TTC549 (cell line): ENCODE measurements around the gene PRMT5.

ENCODE experiments used
- FAIRE-seq: peaks from 2 replicates; lab custom pipeline; 2012; peaks lifted over from hg19 to GRCh38; lab: Jason Lieb, UNC

The PRMT5 gene

DNA sequence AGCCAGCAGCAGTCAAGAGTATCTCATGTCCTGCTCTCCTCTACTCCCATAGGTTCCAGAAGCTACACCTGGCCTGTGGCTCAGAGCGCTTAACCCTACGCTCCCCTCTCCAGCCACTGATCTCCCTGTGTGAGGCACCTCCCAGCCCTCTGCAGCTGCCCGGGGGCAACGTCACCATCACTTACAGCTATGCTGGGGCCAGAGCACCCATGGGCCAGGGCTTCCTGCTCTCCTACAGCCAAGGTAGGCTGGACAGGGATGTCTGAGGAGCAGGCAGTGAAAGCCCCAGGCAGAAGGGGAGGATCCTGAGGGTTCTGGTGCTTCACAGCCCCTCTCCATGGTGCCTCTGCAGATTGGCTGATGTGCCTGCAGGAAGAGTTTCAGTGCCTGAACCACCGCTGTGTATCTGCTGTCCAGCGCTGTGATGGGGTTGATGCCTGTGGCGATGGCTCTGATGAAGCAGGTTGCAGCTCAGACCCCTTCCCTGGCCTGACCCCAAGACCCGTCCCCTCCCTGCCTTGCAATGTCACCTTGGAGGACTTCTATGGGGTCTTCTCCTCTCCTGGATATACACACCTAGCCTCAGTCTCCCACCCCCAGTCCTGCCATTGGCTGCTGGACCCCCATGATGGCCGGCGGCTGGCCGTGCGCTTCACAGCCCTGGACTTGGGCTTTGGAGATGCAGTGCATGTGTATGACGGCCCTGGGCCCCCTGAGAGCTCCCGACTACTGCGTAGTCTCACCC, 54.0 kb downstream of the PRMT5 start:
- no peak for FAIRE-seq

DNA sequence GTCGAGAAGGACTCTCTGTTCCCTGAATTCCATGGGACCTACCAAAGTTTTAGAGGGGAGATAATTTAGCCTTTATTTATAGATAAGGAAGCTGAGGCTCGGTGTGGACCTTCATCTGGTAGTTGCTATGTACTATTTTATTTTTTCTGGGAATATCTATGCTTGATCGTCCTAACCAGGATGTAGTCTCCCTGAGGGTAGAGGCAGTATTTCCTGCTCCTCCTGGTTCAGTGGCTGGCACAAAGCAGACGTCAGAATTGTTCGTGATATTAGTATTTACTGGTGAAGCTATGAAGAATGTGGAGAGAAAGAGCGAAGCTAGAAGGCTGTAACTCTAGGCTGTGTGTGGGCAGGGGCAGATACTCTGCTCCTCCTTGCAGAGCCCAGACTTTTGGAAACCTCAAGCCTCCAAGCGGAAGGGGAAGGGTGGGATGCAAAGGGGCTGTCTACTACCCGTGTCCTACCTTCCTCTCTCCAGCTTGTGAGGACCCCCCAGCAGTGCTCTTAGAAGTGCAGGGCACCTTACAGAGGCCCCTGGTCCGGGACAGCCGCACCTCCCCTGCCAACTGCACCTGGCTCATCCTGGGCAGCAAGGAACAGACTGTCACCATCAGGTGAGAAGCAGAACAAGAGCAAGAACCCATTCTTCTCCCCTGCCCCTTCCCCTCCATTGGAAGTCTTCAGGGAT, 56.2 kb downstream of the PRMT5 start:
- FAIRE-seq: no peak

DNA sequence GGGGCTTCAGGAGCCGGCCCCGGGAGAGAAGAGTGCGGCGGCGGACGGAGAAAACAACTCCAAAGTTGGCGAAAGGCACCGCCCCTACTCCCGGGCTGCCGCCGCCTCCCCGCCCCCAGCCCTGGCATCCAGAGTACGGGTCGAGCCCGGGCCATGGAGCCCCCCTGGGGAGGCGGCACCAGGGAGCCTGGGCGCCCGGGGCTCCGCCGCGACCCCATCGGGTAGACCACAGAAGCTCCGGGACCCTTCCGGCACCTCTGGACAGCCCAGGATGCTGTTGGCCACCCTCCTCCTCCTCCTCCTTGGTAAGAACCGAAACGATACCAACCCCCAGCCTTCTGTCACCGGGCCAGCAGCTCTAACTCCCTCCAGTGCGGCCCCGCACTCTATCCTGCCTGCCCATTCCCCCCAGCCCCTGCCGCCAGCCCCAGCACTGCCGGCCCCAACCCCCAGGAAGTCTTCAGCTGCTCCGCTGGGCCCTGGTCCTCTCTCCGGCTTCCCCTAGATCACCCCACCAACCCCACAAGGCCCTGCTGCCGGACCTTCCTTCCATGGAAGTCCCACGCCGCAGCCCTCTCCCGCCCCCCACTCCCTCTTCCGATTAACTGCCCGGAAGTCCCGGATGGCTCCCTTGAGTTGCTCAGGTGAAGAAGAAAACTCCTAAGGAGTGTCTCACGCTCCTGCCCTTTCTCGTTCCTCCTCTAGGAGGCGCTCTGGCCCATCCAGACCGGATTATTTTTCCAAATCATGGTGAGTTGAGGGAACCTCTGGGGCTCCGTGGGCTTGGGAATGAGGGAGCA, 56.9 kb downstream of the PRMT5 start:
- no peak for FAIRE-seq

DNA sequence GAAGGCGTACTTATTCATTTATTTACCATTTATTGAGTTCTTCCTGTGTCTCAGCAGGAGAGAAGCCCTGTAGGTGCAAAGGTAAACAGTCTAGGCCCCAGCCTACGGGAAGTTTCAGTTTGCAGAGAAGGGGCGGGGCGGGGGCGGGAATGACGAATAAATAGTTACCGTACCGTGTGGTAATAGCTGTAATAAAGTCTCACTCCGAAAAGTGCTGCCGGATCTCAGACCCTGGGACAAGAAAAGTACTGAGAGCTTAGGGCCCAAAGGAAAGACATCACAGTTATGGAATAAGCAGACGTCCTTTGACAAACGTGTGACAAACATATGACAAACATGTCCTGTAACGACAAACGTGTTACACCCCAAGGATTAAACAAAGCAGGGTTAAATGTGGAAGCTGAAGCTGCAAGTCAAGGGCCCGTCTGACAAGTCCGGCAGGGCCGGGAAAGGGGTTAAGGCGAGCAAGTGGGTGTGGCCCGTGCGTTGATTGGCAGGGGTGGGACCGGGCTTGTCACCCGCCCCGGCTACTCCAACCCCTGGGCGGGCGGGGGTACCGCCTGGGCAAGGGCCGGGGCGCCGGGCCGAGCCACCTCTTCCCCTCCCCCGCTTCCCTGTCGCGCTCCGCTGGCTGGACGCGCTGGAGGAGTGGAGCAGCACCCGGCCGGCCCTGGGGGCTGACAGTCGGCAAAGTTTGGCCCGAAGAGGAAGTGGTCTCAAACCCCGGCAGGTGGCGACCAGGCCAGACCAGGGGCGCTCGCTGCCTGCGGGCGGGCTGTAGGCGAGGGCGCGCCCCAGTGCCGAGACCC, 57.7 kb downstream of the PRMT5 start, which contains the start of gene LRP10:
TSS of gene LRP10 (plus strand) at position 517 of the 809 bp plus-strand sequence. CDS start 564 bp downstream, outside the sequence.
- FAIRE-seq: no peak

DNA sequence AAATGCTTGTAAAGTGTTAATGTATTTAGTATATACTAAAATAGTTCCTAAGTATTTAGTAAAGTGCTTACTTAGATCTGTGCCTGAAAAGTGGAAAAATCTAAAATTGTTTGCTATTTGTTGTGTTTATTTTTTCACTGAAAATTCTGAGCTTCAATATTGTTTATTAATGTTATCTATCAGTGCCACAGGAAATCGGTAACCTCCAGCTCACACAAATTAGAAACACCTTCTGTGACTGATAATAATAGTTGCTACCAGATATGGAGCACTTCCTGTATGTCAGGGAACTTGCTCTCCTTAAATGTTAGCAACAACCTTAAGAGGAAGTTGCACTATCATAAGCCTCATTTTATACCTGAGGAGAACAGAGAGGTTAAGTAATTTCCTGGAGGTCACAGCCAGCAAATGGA, 58.4 kb downstream of the PRMT5 start:
- no peak for FAIRE-seq
